Stimulated activated CD4-positive, alpha-beta T cell treated with anti-CD3 and anti-CD28 coated beads, TNF-alpha, amount 100 ng/mL, for 48 hours (primary cell): ENCODE data around the gene ADAM22.

ENCODE experiments used
- DNase-seq, 3 donors: peaks; one replicate each; pipeline ENCODE4 v3.0.0-alpha.2; 2020; ENCODE audit warnings: low read depth in 3 of 3

The ADAM22 gene

DNA sequence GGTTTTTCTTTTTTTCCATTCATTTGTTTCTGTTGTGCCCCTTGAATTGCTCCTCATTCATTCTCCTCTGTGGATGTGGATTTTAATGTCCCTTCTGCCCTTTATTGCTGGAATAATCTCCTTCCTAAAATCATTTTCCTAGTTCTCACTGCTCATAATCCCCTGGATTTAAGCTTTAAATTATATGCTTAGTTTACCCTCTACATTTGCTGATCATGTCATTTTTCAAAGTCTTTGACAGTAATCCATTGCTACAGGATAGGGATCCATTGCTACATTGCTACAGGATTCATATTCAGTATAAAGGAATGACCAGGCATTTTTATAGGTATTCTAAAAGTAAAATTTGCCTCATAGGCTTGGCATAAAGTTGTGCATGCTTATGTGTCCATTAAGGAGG lies 14.3 kb downstream of the ADAM22 start:
- DNase-seq: no peak

- DNase-seq: no peak
These were observed 25.3 kb downstream of the ADAM22 start for GRCh38 chr7:87959336-87959735.

- no peak for DNase-seq
These were observed 26.2 kb downstream of the ADAM22 start for GRCh38 chr7:87960239-87960638.

DNA sequence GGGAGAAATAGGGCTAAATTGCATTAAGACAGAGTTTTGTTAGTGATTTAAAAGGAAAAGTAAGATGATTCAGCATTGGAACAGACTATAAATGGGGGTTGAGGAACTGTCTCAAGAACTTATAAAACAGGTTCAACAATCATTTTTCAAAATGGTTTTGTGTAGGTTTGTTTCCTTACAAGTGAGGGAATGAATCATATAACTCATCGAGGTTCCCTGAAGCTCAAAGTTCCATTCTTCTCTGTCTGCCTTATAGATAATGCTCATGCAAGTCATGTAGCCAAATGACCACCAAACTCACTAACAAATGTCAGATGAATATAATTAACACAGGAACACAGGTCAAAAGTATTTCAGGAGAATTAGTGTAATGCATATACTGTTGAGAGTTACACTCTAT lies 27.7 kb downstream of the ADAM22 start:
- no peak for DNase-seq

GRCh38 chr7:87966271-87966670 lies 32.2 kb downstream of the ADAM22 start:
- DNase-seq: no peak

- no peak for DNase-seq
These were observed 34.0 kb downstream of the ADAM22 start for GRCh38 chr7:87968021-87968420.

GRCh38 chr7:87982116-87982515 lies 48.1 kb downstream of the ADAM22 start:
- DNase-seq: no peak

- DNase-seq: no peak
These were observed 50.0 kb downstream of the ADAM22 start for GRCh38 chr7:87984088-87984487.

- no peak for DNase-seq
These were observed 59.2 kb downstream of the ADAM22 start for GRCh38 chr7:87993269-87993668.

DNA sequence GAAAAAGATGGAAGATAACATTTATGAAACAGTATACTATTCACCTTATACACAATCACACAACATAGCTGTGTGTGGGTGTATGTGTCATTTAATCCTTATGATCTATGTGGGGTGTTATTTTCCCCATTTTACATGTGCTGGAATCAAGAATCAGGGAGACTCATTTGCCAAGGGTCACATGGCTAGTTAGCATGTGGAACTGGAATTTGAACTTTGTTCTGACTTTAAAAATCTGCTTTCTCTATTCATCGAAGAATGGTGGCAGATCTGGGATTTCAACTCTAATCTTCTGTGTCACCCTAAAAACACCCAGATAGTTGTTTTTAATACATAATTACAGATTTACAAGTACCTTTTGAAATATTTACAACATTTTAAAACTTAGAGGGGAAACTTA lies 65.2 kb downstream of the ADAM22 start:
- no peak for DNase-seq

- no peak for DNase-seq
These were observed 67.9 kb downstream of the ADAM22 start for GRCh38 chr7:88001744-88002530.

- DNase-seq: no peak
These were observed 68.6 kb downstream of the ADAM22 start for GRCh38 chr7:88002617-88003016.

GRCh38 chr7:88003581-88003980 lies 69.5 kb downstream of the ADAM22 start:
- no peak for DNase-seq

- DNase-seq: no peak
These were observed 71.1 kb downstream of the ADAM22 start for GRCh38 chr7:88005191-88005590.

GRCh38 chr7:88009651-88010050 lies 75.6 kb downstream of the ADAM22 start:
- DNase-seq: no peak

- no peak for DNase-seq
These were observed 78.0 kb downstream of the ADAM22 start for GRCh38 chr7:88012086-88012485.

DNA sequence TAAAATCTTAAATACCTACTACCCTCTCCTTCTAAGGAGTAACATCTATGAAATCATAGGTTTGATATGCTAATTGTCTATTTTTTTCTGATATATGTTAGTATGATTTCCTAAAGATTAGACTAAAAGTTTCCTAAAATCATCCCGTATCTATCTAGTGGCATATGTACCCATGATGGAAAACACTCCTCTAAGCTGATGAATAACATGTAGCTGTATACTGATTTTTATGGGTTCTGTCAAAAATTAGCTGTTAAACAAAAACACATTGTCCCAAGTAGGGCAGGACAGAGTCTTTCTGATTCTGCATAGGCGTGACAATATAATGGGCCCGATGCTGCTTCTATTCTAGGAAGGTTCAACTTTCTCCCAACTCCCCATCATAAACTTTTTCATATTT lies 79.9 kb downstream of the ADAM22 start:
- no peak for DNase-seq

DNA sequence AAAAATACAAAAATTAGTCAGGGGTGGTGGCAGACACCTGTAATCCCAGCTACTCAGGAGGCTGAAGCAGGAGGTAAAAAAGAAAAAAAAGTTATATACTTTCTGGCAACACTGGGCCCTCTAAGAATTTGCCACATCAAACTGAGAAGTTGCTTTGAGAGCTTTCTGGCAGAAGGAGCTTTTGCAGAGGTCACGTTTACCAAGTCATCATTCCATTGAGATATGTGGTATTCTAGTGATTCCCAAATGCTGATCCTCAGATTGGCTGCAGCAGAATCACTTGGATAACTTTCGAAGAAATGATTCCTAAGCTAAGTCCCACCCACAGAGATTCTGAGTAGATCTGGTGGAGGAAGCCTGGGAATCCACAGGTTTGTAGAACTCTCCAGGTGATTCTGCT lies 80.5 kb downstream of the ADAM22 start:
- no peak for DNase-seq

DNA sequence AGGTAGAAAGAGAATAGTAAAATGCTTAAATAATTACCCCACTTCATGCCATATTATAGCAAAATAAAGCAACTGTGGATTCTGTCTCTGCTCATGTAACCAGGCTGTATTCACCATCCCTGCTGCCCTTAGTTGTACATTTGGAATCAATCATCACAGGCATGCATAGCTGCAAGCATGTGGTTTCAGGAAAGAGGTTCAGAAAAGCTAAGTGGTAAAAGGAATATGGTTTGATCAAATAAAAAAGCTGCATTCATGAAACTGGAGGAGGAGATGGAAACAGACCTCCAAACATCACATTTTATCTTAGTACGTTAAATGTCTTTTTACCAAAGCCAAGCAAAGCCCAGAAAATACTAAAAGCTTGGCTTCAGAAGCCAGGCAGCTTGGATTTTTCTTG lies 81.3 kb downstream of the ADAM22 start:
- DNase-seq: no peak

DNA sequence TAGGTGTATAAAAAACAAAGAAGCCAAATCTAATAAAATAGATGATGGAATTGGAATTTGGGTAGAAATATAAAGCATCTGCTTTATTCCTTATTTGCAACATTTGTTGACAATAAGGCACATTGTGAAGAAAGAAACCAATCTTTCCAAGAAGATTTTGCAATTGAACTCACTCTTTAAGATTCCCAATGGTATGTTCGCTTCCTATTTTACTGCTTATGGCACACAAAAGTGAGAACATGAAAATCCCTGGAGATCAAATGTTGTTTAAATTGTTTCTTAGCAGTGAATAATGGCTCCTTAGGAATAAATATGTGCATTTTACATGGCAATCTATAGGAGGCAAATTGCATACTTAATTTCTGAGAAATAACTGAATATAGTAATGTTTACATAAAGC lies 84.5 kb downstream of the ADAM22 start:
- DNase-seq: no peak

GRCh38 chr7:88020953-88021665 lies 87.1 kb downstream of the ADAM22 start:
- DNase-seq: no peak

DNA sequence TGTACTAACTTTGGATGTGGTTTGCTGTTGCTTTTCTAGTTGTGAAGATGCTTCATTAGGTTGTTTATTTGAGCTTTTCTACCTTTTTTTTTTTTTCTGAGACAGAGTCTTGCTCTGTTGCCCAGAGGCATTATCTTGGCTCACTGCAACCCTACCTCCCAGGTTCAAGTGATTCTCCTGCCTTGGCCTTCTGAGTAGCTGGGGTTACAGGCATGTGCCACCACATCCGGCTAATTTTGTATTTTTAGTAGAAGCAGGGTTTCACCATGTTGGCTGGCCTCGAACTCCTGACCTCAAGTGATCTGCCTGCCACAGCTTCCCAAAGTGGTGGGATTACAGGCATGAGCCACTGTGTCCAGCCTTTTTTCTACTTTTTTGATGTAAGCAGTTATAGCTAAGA lies 93.7 kb downstream of the ADAM22 start:
- no peak for DNase-seq

DNA sequence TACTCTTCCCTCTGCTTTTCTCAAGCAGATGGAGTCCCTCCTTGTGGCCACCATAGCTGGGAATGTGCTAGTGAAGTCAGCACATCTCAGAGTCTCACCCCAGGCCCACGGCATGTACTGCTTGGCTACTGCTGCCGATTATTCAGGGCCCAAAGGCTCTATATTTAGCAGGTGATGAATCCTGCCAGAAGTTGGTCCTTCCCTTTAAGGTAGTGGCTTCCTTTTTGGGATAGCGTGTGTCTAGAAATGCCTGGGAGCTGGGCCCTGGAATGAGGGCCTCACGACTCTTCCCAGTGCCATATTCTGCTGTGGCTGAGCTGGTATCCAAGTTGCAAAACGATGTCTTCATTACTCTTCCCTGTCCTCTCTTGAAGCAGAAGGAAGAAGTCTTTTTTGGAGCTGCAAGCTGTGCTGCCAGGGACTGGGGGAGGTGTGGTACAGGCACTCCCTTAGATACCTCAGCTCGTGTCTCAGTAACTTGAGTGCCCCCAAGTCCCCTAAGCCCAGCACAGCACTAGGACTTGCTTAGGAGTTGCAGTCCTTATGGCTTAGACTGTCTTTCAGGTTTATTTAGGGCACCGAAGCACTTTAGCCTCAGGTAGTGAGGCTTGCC lies 100.1 kb downstream of the ADAM22 start:
- no peak for DNase-seq
